HEK293 (cell line): ENCODE measurements around the gene NUCB2.

Source experiments
- CTCF ChIA-PET: fragments of 350-600 bp; formaldehyde crosslinking; extraction: SDS; loops from one replicate; lab custom pipeline; 2021; ENCODE audit warnings: antibody characterized with exemption; lab: Yijun Ruan, JAX
- POLR2A ChIA-PET: fragments of 300-600 bp; formaldehyde crosslinking; extraction: SDS; loops from one replicate; lab custom pipeline; 2020; ENCODE audit warnings: antibody characterized with exemption, inconsistent platforms; lab: Yijun Ruan, JAX
- H3K27ac ChIP-seq: fragments of 200-500 bp; sonication (Bioruptor generic); 2 replicates; pipeline ENCODE4 v1.5.1; 2014; ENCODE audit warnings: low read depth, low read length, control low read depth, inconsistent platforms; ENCODE audit errors: extremely low read depth
- H3K36me3 ChIP-seq, 2 experiments: fragments of 200-500 bp in 1 of 2; sonication (Bioruptor generic) in 1 of 2; 1 replicate in 1 of 2; 2 replicates in 1 of 2; pipeline ENCODE4 v1.5.1; 2014 to 2017; ENCODE audit warnings: inconsistent platforms in 2 of 2, low read length in 2 of 2; ENCODE audit not compliant: control insufficient read depth in 2 of 2, insufficient read depth in 1 of 2
- H3K4me1 ChIP-seq: fragments of 200-500 bp; sonication (Bioruptor generic); 2 replicates; pipeline ENCODE4 v1.5.1; 2014; ENCODE audit warnings: mild to moderate bottlenecking, low read length, inconsistent platforms; ENCODE audit not compliant: control insufficient read depth, insufficient read depth
- H3K4me3 ChIP-seq: 2 replicates; pipeline ENCODE4 v1.5.1; 2011; ENCODE audit warnings: low read depth, mild to moderate bottlenecking, control low read depth, low read length, moderate library complexity
- H3K9me3 ChIP-seq: fragments of 200-500 bp; sonication (Bioruptor generic); 2 replicates; pipeline ENCODE4 v1.5.1; 2014; ENCODE audit warnings: low read depth, low read length, inconsistent platforms; ENCODE audit not compliant: control insufficient read depth, insufficient read depth
- OSR2 ChIP-seq: fragments of 450-650 bp; formaldehyde crosslinking; IDR thresholded peaks from 2 replicates; pipeline ENCODE4 v1.5.1; 2016; ENCODE audit warnings: missing biosample characterization, missing genetic modification characterization
- SP2 ChIP-seq: fragments of 450-650 bp; formaldehyde crosslinking; IDR thresholded peaks from 2 replicates; pipeline ENCODE4 v1.5.1; 2016; ENCODE audit warnings: missing biosample characterization, missing genetic modification characterization
- ZFP69B ChIP-seq: fragments of 450-650 bp; formaldehyde crosslinking; IDR thresholded peaks from 2 replicates; pipeline ENCODE4 v1.5.1; 2016; ENCODE audit warnings: missing biosample characterization, missing genetic modification characterization
- ZNF112 ChIP-seq: fragments of 450-650 bp; formaldehyde crosslinking; IDR thresholded peaks from 2 replicates; pipeline ENCODE4 v1.5.0; 2017; ENCODE audit warnings: missing biosample characterization, missing genetic modification characterization
- ZNF239 ChIP-seq: fragments of 450-650 bp; formaldehyde crosslinking; IDR thresholded peaks from 2 replicates; pipeline ENCODE4 v1.5.1; 2016; ENCODE audit warnings: missing biosample characterization, missing genetic modification characterization
- ZNF423 ChIP-seq: fragments of 450-650 bp; formaldehyde crosslinking; IDR thresholded peaks from 2 replicates; pipeline ENCODE4 v1.5.1; 2016; ENCODE audit warnings: missing biosample characterization, missing genetic modification characterization
- ZNF48 ChIP-seq: fragments of 450-650 bp; formaldehyde crosslinking; IDR thresholded peaks from 2 replicates; pipeline ENCODE4 v1.5.1; 2016; ENCODE audit warnings: missing biosample characterization, missing genetic modification characterization
- ZNF501 ChIP-seq: fragments of 450-650 bp; formaldehyde crosslinking; IDR thresholded peaks from 2 replicates; pipeline ENCODE4 v1.5.1; 2016; ENCODE audit warnings: missing biosample characterization, missing genetic modification characterization
- ZNF561 ChIP-seq: fragments of 450-650 bp; IDR thresholded peaks from 2 replicates; pipeline ENCODE4 v1.5.1; 2018; ENCODE audit warnings: missing biosample characterization, missing genetic modification characterization, borderline replicate concordance
- ZNF837 ChIP-seq: fragments of 450-650 bp; formaldehyde crosslinking; IDR thresholded peaks from 2 replicates; pipeline ENCODE4 v1.5.1; 2016; ENCODE audit warnings: missing biosample characterization, missing genetic modification characterization
- TF ChIP-seq, protein P1 (sequence below): fragments of 450-650 bp; formaldehyde crosslinking; IDR thresholded peaks from 2 replicates; pipeline ENCODE4 v1.5.1; 2016; ENCODE audit warnings: missing biosample characterization, missing genetic modification characterization
- TF ChIP-seq, protein P2 (sequence below): fragments of 450-650 bp; formaldehyde crosslinking; IDR thresholded peaks from 2 replicates; pipeline ENCODE4 v1.5.1; 2016; ENCODE audit warnings: missing biosample characterization, missing genetic modification characterization
- TF ChIP-seq, protein P3 (sequence below): fragments of 450-650 bp; formaldehyde crosslinking; IDR thresholded peaks from 2 replicates; pipeline ENCODE4 v1.5.1; 2016; ENCODE audit warnings: missing biosample characterization, missing genetic modification characterization
- TF ChIP-seq, protein P4 (sequence below): fragments of 450-650 bp; formaldehyde crosslinking; IDR thresholded peaks from 2 replicates; pipeline ENCODE4 v1.5.1; 2016; ENCODE audit warnings: missing biosample characterization, missing genetic modification characterization
- TF ChIP-seq, protein P5 (sequence below): fragments of 450-650 bp; formaldehyde crosslinking; IDR thresholded peaks from 2 replicates; pipeline ENCODE4 v1.5.1; 2016; ENCODE audit warnings: missing biosample characterization, missing genetic modification characterization, borderline replicate concordance
- TF ChIP-seq, protein P6 (sequence below): fragments of 450-650 bp; formaldehyde crosslinking; IDR thresholded peaks from 2 replicates; pipeline ENCODE4 v1.5.1; 2016; ENCODE audit warnings: missing biosample characterization, missing genetic modification characterization

NUCB2 gene

DNA sequence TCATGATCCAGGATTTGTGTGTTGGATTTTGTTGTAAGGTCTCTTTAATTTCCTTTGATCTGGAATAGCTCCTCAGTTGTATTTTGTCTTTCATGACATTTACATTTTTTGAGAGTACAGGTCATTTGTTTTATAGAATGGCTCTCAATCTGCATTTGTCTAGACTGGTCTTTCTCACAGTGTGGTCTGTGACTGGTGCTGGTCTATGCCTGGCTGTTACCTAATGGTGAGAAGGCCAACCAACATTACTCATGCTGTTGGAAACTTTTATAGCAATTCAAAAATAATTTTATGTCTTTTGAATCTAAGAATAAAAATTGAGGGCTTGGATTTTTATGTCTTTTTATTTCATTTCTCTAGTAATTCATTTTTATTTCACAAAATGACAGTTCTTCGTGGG is 71.1 kb downstream of the NUCB2 start:
- POLR2A ChIA-PET: no interaction called here

More for the DNA sequence above, 71.1 kb downstream of the NUCB2 start:
- no peak overlapping the region for H3K27ac ChIP-seq
- no peaks in the 10 kb centered on the region for H3K4me1 ChIP-seq
- CTCF ChIA-PET: interaction anchor here (1.0 kb wide), 1 partner anchor 70 kb away, joined by 3 read pairs; no protein-coding TSS in a partner anchor
- no peaks in the 10 kb centered on the region for H3K36me3 ChIP-seq
- TF ChIP-seq, protein P1, sequence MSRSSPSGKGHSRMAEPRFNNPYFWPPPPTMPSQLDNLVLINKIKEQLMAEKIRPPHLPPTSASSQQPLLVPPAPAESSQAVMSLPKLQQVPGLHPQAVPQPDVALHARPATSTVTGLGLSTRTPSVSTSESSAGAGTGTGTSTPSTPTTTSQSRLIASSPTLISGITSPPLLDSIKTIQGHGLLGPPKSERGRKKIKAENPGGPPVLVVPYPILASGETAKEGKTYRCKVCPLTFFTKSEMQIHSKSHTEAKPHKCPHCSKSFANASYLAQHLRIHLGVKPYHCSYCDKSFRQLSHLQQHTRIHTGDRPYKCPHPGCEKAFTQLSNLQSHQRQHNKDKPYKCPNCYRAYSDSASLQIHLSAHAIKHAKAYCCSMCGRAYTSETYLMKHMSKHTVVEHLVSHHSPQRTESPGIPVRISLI (tag by site-specific recombination): no peak
- TF ChIP-seq OSR2 (tag by site-specific recombination): no peak
- TF ChIP-seq, protein P2, sequence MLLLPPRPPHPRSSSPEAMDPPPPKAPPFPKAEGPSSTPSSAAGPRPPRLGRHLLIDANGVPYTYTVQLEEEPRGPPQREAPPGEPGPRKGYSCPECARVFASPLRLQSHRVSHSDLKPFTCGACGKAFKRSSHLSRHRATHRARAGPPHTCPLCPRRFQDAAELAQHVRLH (tag by site-specific recombination): no peak
- TF ChIP-seq ZNF239 (tag by site-specific recombination): no peak
- TF ChIP-seq, protein P3, sequence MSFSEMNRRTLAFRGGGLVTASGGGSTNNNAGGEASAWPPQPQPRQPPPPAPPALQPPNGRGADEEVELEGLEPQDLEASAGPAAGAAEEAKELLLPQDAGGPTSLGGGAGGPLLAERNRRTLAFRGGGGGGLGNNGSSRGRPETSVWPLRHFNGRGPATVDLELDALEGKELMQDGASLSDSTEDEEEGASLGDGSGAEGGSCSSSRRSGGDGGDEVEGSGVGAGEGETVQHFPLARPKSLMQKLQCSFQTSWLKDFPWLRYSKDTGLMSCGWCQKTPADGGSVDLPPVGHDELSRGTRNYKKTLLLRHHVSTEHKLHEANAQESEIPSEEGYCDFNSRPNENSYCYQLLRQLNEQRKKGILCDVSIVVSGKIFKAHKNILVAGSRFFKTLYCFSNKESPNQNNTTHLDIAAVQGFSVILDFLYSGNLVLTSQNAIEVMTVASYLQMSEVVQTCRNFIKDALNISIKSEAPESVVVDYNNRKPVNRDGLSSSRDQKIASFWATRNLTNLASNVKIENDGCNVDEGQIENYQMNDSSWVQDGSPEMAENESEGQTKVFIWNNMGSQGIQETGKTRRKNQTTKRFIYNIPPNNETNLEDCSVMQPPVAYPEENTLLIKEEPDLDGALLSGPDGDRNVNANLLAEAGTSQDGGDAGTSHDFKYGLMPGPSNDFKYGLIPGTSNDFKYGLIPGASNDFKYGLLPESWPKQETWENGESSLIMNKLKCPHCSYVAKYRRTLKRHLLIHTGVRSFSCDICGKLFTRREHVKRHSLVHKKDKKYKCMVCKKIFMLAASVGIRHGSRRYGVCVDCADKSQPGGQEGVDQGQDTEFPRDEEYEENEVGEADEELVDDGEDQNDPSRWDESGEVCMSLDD (tag by site-specific recombination): no peak
- TF ChIP-seq, protein P4, sequence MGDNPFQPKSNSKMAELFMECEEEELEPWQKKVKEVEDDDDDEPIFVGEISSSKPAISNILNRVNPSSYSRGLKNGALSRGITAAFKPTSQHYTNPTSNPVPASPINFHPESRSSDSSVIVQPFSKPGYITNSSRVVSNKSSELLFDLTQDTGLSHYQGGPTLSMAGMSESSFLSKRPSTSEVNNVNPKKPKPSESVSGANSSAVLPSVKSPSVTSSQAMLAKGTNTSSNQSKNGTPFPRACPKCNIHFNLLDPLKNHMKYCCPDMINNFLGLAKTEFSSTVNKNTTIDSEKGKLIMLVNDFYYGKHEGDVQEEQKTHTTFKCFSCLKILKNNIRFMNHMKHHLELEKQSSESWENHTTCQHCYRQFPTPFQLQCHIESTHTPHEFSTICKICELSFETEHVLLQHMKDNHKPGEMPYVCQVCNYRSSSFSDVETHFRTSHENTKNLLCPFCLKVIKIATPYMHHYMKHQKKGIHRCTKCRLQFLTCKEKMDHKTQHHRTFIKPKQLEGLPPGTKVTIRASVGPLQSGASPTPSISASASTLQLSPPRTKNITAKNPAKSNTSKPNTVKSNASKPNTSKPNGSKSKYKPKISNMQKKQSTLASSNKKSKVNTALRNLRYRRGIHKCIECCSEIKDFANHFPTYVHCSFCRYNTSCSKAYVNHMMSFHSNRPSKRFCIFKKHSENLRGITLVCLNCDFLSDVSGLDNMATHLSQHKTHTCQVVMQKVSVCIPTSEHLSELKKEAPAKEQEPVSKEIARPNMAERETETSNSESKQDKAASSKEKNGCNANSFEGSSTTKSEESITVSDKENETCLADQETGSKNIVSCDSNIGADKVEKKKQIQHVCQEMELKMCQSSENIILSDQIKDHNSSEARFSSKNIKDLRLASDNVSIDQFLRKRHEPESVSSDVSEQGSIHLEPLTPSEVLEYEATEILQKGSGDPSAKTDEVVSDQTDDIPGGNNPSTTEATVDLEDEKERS (tag by site-specific recombination): no peak
- TF ChIP-seq ZNF501: no peak
- no peak for TF ChIP-seq ZNF112
- no peak for TF ChIP-seq ZNF837 (tag by site-specific recombination)
- TF ChIP-seq SP2 (tag by site-specific recombination): no peak
- no peak for TF ChIP-seq ZNF423 (tag by site-specific recombination)
- TF ChIP-seq, protein P5, sequence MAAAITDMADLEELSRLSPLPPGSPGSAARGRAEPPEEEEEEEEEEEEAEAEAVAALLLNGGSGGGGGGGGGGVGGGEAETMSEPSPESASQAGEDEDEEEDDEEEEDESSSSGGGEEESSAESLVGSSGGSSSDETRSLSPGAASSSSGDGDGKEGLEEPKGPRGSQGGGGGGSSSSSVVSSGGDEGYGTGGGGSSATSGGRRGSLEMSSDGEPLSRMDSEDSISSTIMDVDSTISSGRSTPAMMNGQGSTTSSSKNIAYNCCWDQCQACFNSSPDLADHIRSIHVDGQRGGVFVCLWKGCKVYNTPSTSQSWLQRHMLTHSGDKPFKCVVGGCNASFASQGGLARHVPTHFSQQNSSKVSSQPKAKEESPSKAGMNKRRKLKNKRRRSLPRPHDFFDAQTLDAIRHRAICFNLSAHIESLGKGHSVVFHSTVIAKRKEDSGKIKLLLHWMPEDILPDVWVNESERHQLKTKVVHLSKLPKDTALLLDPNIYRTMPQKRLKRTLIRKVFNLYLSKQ (tag by site-specific recombination): no peak
- TF ChIP-seq ZNF48: no peak
- no peak for TF ChIP-seq ZNF561 (tag by site-specific recombination)
- TF ChIP-seq, protein P6, sequence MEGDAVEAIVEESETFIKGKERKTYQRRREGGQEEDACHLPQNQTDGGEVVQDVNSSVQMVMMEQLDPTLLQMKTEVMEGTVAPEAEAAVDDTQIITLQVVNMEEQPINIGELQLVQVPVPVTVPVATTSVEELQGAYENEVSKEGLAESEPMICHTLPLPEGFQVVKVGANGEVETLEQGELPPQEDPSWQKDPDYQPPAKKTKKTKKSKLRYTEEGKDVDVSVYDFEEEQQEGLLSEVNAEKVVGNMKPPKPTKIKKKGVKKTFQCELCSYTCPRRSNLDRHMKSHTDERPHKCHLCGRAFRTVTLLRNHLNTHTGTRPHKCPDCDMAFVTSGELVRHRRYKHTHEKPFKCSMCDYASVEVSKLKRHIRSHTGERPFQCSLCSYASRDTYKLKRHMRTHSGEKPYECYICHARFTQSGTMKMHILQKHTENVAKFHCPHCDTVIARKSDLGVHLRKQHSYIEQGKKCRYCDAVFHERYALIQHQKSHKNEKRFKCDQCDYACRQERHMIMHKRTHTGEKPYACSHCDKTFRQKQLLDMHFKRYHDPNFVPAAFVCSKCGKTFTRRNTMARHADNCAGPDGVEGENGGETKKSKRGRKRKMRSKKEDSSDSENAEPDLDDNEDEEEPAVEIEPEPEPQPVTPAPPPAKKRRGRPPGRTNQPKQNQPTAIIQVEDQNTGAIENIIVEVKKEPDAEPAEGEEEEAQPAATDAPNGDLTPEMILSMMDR (tag by site-specific recombination): no peak
- no peak for TF ChIP-seq ZFP69B (tag by site-specific recombination)
- H3K9me3 ChIP-seq: no peaks in the 10 kb centered on the region
- no peak overlapping the region for H3K4me3 ChIP-seq
